ENCODE measurements around the gene CIAO3.

Gene CIAO3

GRCh38 chr16:721765-722540 is 18.8 kb downstream of the CIAO3 start:
- no peak for DNase-seq

DNA sequence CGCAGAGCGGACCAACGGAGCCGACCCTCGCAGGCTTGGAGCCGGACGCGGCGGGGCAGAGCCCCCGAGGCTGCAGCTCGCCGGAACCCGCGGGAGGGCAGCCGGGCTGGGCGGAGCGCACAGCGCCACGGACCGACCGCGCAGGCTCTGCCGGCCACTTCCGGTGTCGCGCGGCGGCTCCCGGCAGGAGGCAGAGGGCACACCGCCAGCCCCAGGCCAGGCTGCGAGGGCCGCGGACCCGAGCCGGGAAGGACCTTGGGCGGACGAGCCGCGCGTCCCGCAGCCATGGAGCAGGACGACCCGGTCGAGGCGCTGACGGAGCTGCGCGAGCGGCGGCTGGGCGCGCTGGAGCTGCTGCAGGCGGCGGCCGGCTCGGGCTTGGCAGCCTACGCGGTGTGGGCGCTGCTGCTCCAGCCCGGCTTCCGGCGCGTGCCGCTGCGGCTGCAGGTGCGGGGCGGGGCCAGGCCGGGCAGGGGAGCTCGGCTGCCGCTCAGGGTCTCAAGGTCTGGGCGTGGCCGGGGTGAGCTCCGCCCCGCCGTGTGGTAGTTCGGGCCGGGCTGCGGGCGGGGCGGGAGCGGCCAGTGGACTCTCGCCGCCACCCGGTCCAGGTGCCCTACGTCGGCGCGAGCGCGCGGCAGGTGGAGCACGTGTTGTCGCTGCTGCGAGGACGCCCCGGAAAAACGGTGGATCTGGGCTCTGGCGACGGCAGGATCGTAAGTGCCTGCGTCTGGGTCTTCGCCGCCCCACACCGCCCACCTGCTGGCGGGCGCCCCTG is 19.6 kb downstream of the CIAO3 start, which contains the start of gene ANTKMT:
ANTKMT (plus strand) TSS at position 157 of the 775 bp plus-strand sequence; CDS start at position 286, 129 bp downstream.
- DNase-seq: peak; percentile 53 to 86

GRCh38 chr16:720447-720989 is 20.3 kb downstream of the CIAO3 start:
- peak; percentile 85 to 93 for DNase-seq

DNA sequence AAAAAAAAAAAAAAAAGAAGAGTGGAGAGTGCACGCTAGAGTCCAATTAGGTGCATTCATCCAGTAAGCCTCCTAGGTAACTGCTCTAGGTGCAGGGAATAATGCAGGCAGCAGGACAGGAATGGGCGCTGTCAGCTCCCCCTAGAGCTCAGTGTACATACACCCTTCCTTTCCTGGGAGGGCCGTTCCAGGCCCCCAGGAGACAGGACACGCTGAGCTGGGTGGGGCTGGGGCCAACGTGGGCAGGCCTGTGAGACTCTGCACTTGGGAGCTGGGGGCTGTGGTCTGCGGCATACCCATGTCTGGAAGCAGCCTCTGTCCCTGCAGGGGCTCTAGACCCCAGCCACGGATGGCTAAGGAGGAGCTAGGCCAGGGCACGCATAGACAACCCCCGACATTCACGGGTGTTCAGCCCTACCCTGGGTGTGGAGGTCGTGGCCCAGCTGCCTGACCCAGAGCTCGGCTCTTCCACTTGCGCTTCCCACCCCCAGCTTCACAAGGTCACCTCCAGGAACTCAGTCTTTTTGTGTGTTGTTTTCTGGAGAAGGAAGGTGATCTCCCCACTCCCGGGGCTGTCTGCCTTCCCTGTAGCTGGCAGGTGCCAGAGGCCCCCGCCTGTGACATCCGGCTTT is 20.9 kb downstream of the CIAO3 start:
- DNase-seq: peak in 1 of 2 experiments; percentile 58

DNA sequence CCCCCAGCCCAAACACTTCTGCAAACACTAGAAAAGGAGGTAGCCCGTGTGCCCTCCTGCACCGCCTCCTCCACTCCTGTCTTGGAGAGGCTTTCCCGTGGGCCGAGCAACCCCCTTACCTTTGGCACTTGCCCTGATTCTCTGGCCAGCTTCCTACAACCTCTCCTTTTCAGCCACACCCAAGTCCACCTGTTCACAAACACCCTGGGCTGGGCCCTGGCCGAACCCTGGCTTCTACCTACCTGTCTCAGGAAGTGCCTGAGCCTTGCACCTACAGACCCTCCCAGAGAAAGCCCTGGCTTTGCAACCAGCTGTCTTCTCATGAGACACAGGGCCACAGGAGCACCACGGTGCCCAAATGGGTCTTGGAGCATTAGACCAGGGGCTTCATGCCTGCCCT is 21.9 kb downstream of the CIAO3 start:
- DNase-seq: no peak

- no peak for DNase-seq
Observed at GRCh38 chr16:718389-718788, 22.4 kb downstream of the CIAO3 start.

- no peak for DNase-seq
Observed at GRCh38 chr16:717450-718245, 23.1 kb downstream of the CIAO3 start.

- DNase-seq: no peak
Observed at GRCh38 chr16:716768-717325, 23.9 kb downstream of the CIAO3 start.

DNA sequence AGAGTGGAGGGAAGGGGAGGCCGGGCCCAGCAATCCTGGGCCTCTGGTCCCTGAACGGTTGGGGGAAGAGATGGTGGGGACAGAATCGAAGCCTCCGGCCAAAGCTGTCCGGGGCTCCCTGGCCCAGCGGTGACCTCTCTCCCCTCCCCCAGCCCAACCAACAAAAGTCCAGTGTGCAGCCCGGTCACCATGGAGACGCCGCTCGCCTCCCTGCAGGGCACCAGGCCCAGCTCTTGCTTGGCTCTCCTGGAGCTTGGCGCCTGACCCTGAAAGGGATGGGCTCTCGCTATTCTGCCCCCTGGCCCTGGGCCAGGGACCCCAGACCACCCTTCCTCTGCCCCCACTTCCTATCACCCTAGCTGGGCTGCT is 24.6 kb downstream of the CIAO3 start:
- no peak for DNase-seq

- peak in 1 of 2 experiments; percentile 48 for DNase-seq
Observed at GRCh38 chr16:715477-716199, 25.2 kb downstream of the CIAO3 start.

- peak; percentile 75 to 80 for DNase-seq
Observed at GRCh38 chr16:714558-715476, 26.0 kb downstream of the CIAO3 start, which contains the start of gene METRN. METRN (plus strand) TSS chr16:715118; CDS start chr16:715290, 172 bp downstream.

- DNase-seq: no peak
Observed at GRCh38 chr16:714079-714478, 26.7 kb downstream of the CIAO3 start.

GRCh38 chr16:712740-713250 is 28.0 kb downstream of the CIAO3 start:
- peak in 1 of 2 experiments; percentile 58 for DNase-seq

GRCh38 chr16:711548-712320 is 29.1 kb downstream of the CIAO3 start:
- peak in 1 of 2 experiments; percentile 68 for DNase-seq

DNA sequence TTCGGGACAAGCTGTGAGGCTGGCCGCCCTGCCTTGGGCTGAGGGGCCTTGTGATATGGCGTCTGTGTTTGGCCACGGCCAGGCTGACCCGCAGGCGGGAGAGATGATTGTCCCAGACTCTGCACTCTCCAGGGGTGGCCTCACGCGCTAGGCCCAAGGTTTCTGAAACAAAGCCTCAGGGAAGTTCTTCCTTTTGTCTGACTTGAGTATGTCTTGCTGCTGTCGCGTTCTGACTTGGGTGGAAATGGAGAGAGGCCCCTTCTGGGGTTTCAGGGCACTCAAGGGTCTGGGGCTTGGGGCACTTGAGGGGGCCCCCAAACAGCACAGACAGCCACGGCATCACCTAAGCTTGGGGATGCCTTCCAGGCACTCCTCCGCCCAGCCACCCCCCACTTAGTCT is 29.7 kb downstream of the CIAO3 start:
- DNase-seq: no peak

DNA sequence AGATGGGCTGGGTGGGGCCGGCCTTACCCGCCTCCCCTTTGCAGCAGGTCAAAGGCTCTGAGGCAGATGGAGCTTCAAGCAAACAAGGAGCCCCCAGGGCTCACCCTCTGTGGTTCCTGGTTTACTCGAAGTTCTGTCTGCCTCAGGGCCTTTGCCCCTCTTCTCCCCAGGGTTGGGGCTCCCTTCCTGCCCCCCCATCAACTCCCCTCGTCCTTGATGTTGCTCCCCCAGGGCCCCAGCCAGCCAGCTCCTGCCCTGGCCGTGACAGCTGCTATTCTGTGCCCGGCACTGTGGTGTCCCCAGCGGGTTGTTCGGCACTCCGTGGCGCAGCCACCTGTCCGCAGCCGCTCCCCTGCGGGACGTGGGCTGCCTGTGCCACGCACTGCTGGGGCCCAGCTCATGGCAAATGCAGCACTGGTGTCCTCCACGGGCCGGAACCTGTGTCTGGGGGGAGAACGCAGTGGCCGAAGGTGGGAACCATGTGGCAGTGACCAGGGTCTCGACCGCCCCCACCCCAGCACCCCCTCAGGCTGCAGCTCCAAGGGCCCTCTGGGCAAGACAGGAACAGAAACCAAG is 30.2 kb downstream of the CIAO3 start:
- peak in 1 of 2 experiments; percentile 73 for DNase-seq

DNA sequence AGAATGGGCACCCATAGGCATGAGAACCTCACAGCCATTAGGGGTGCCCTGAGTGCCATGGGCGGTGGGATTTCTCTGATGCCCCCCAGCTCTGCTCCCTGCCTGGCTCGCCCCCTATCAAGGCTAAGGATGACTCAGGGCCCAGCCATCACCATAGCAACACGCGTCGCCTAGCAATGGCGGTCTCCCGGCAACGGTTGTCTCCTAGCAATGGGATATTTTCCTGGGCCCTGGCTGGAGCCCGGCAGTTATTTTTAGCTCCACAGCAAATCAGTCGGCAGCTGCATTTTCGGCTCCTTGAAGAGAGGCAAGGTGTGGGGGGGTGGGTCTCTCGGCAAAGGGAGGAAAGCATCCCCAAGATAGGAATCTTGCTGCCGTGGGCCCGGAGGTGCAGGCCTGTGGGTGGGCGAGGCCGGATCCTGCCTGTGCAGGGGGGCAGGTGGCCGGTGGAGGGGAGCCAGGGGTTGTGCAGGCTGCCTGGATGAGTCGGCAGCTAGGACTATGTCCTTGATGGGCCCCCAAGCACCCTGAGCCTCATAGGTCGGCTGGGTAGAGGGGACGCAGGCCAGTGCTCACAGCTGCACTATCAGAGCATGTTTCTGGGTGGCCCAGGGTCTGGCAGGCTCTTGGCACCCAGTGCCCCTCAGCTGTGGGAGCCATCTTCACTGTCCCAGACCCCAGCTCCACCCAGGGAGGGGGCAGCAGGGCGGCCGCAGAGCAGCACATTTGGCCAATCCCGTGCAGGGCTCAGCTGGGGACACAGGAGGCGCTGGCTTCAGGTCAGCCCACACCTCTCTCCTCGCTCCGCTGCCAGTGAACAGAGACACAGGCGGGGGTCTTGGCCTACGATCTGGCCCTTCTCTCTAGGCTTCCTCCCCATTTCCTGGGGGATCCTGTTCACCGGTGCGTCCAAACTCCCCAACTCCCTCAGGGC is 31.0 kb downstream of the CIAO3 start:
- DNase-seq: peak; percentile 86 to 96
